ENCODE results near the gene ALKAL2.
A peak's percentile ranks its signal among the peaks of the same experiment; 100 is the strongest.

The ALKAL2 gene

DNA sequence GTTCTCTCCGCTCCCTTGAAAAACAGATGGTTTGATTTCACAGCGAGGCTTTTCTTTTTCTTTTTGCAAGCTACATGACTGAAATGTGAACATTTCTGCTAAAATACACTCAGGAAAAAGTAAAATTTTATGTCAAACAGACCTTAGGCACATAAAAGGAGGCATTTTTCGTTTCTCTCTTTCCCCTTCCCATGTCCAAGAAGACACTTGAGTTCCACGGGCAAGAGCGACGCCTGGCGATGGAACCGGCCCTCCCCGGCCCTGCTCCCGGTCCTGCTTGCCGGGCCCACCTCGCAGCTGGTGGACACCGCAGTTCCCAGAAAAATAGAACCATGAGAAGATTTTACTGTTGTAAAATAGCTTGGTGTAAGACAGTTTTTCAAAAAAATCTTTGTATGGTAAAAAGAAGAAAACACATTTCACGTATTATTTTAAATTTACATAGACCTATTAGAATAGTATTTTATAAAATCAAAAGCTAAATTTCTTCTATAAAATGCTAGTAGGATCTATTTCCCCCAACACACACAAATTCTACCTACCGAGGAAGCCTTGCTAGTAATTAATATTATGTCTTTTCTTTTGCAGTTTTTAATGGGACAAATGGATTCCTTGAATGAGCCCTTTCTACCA is 2.3 kb upstream of the ALKAL2 start:
- DNase-seq = peak in 55 of 58 donors; percentile 8 to 83 (median 53)

GRCh38 chr2:289362-290089 is 1.6 kb upstream of the ALKAL2 start:
- DNase-seq = peak in 4 of 58 donors; percentile 17 to 40 (median 25)

DNA sequence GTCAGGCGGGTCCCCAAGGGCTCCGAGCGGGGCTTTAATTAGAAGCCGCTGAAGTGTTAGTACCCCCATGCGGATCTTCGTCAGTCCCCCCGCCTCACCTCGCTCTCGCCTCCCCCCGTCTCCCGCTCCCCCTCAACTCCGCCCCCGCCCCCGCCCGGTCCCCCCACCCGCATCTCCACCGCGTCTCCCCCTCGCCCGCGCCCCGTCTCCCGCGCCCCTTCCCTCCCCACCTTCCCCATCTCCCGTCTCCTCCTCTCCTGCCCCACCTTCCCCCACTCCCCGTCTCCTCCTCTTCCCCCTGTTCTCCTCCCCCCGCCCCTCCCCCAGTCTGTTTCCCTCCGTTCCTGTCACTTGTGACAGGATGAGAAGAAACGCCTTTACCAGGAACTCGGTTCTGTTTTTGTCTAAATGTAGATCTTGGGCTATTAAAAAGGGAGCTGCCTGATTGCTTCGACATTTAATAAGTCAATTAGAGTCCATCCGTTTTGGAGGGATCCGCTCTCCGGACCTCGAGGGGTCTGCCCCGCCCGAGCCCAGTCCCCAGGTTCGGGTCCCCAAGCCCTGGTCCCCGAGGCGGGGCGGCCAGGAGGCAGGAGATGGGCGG is 969 bp upstream of the ALKAL2 start:
- DNase-seq = peak in 1 of 58 donors; percentile 2

DNA sequence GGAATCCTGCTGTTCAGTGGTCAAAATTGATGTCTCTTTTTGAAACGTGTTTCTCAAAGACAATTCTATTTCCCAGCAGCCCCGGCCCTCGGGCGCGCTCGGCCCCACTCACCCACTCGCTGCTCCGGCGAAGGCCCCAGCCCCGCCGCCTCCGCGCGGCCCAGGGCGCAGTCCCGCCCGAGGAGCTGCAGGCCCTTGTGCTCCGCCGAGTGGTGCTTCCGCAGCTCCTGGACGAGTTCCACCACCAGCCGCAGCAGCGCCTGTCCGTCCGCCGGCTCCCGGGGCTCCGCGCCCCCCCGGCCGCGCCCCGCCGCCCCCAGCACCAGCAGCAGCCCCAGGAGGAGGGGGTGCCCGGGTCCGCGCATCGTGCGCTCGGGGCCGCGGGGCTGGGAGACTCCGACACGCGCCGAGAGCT is 413 bp downstream of the ALKAL2 start:
- DNase-seq = no peak

DNA sequence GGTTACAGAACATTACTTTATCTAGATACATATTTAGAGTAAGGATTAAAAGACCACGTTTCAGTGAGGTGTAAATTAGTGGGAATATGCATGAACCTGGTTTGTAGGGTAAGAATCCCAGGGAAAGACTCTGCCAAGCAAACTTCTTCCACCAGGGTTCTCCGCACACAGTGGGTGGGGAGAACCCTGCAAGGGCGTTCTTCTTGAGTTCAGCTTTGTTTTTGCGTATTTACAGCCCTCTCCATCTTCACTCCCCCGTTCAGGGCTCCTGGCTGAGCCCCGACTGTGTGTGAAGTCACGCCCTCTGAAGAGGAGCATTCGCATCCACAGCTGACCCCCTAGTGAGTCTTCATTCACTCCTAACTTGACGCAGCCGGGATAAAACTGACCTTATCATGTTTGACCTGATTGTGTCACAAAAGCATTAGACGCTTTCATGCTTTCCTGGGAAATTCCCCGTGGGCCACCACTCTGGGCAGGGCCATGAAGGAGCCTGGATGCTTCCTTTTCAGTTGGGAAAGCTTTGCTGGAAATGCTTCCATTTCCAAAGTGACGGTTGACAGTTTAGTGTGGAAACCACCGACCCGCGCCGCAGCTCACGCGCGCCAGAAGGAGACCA is 1.0 kb downstream of the ALKAL2 start:
- no peak for DNase-seq

DNA sequence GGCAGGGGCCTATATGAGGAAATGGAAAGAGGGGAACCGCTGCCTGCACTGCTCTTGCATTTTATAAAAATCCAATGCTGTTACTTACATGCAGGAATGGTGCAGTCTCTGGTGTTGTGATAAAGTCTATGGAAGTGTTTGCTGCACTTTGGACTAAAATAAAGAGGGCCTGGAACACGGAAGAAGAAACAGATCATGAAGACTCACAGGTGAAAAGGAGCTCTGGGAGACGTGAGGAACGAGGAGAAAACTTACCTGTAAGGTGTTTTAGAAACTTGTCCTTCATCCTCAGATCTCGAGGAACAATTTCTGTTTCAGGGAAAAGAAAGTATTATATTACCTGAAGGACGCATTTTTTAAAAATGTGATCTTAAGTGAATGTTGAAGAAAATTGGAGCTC is 1.9 kb downstream of the ALKAL2 start:
- DNase-seq = no peak

DNA sequence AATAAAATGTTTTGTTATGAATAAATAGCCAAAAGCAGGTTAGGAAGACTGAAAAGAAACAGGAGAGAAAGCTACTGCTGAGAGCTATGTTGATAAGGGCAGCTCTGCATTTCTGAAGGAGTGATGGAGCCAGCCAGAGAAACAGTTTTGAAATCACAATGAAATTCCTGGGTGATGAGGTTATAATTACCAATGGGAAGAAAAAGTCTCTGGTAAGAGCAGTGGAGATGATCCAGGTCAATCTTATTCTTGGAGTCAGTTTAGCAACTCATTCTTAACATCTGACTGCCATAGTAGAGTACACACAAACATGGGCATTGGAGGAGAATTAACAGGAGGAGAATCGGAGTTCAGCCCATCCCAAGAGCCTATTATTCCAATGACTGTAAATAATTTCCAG is 2.4 kb downstream of the ALKAL2 start:
- DNase-seq = no peak

- DNase-seq = no peak
Observed at GRCh38 chr2:284896-285492, 2.9 kb downstream of the ALKAL2 start.

DNA sequence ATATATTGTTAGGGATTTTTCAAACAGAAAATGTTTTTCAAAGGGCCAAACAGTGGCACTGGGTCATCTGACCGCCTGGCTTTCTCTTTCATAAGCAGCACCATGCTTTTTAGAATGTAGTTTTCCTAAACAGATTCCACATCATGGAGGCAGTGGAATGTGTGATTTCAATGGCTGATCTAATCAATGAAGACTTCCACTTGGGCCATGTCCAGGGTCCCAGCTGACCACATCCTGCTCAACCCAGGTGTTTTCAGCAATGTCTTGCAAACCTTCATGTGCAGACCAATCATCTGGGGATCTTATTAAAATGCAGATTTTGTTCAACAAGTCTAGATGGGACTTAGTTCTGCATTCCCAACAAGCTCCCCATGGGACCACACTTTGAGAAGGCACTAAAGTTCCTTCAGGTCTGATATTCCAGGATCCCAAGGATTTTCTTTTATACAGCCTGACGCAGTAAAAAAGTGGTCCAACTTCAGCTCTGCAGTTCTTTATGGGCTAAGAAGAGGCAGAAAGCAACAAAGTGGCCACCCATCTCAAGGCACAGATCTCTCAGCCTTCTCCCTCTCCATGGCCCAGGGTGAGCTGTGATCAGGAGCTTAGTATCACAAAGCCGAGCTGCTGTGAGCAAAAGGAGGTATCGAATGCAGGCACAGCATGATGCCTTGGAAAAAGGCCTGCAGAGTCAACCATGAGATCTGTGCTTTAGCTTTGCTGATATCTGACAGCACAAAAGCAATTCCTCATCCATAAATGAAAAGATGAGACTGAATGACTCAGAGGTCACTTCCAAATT is 3.7 kb downstream of the ALKAL2 start:
- no peak for DNase-seq

DNA sequence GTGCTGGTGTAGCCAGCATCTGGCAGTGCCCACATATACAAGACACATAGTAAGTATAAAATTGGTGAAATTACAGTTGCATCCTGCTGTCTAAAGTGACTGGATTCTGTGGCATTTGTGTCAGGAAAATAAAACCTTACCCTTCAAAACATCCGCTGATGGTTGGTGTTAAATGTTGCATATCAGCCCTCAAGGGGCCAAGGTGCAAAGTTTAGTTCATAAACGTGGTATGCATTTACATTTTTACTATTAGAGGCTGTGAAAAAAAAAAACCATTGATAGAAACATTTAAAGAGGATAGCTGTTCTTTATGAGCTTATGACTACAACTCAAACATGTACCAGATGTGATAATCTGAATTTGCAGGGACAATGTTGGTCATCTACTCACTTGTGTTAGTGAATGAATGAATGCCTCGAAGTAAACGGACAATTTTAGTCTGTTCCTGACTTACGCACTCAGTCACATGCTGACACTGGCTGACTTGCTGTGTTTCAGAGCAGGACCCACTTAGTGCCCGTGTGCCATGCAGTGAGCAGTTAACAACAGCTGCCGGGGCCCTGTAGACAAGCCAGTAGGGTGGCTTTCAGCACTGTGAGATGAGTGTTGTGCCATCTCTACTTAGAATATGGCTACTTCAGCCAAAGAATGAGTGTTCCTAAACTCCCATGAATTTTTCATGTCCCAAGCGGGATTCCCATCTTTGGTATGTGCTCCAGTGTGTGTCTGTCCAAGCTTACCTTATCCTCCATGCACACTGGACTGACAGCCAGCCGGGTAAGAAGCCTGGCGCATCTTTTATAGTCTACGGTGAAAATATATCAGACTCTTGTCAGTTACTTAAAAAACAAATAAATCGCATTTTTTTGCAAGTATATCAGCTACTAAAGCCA is 5.3 kb downstream of the ALKAL2 start:
- no peak for DNase-seq

- no peak for DNase-seq
Observed at GRCh38 chr2:281381-281780, 6.5 kb downstream of the ALKAL2 start.

GRCh38 chr2:280650-281110 is 7.2 kb downstream of the ALKAL2 start:
- no peak for DNase-seq

DNA sequence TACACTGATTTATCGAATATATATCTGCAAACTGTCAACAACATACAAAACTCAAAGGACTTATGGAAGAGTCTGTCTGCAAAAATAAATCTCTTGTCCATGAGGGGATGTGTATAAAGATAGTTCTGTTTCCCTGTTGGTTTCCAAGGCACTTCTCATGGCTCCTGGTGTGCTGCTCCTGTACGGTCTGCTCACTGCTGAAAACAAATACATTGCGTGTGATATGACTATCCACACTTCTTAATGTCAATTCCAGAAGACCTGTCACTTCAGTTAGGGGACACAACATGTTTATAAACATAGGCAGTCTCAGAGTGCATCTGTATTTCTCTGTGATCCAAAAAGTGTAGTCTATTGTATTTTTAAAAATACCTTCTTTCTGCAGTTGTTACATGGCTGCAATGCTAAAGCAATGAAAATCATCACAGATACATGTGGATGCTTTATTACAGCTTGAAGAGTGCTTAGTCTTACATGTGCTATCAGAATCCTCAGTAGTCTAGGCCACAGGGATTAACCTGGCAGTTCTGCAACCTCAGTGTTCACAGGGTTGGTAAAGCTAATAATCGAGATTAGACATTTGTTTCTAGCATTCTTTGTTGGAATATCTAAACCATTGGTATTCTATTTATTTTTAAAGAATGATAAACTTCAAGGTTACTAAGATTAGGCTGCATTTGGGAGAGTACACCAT is 7.8 kb downstream of the ALKAL2 start:
- no peak for DNase-seq

DNA sequence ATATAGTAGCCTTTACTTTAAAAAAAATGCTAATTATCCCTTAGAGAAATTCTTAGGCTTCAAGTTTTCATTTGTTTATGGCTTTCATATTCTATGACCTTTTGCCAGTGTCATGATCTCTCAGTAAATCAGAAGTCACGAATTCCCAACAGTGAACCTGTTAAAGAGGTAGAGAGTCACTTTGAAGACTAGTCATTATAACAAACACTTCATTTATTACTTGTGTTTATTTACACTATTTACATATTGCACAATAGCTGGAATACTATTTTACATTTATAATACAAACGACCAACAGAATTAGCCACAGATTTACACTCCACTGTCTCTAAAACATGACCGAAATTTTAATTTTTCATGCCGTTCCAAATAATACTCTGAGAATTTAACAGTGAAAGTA is 8.5 kb downstream of the ALKAL2 start:
- no peak for DNase-seq

DNA sequence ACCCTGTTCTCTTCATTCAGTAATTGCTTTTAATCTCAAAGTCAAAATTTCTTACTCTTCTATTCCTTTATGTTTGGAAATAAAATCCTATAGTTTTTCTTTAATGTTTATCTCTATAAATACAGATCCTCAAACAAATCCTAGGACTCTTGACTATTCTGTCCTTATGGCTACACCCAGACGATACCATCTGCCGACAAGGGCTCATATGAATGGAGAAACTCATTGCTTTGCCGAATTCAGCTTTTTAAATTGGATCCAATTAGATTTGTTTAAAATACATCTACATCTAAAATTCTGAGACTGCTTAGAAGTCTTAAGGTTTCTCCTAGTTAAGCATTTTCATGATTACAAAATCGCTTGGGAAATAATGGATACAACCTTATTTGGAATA is 9.0 kb downstream of the ALKAL2 start:
- DNase-seq = no peak

GRCh38 chr2:278312-278926 is 9.5 kb downstream of the ALKAL2 start:
- DNase-seq = no peak

- DNase-seq = peak in 1 of 58 donors; percentile 13
Observed at GRCh38 chr2:275466-275865, 12.4 kb downstream of the ALKAL2 start.

DNA sequence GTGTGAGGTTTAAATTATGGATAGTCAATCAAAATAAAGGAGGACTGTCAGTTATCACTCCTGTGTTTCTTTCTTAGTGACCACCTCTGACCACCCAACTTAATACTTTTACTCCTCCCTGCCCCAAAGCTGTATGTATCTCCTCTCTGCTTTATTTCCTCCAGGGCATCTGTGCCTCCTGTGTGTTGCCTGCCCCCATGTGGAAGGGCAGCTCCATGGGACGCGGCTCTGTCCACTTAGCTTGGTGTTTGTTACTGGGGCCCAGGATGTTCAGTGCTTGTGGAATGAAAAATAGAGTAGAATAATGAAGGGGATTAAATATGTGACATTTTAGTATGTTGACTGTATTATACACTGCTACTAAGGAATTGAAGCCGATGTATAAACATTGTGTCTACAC is 13.4 kb downstream of the ALKAL2 start:
- DNase-seq = no peak

DNA sequence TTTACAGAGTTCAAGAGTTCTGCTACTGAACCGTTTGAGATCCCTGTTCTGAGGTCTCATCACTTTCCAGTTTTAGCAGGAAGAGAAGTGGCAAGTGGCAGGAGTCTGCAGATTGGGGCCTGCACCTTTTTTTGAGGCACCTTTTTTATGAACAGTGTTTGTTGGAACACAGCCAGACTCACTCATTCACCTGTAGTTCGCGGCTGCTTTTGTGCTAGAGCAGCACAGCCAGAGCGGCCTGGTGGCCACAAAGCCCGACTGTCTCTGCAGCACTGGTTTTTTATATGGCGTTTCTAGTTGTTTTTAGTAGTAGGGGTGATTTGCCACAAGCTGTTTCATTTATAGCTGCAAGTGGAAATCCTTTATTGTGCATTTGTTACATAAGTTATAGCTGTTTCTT is 14.6 kb downstream of the ALKAL2 start:
- no peak for DNase-seq
